Measurements from ENCODE around the gene PDZD2.

The PDZD2 gene

GRCh38 chr5:31819926-31820516, 181.1 kb downstream of the PDZD2 start:
- DNase-seq (ENCODE audit: low read depth, low spot score) = peak; percentile 16

GRCh38 chr5:31823472-31823871, 184.5 kb downstream of the PDZD2 start:
- DNase-seq (ENCODE audit: low read depth, low spot score) = no peak

GRCh38 chr5:31824869-31825517, 186.1 kb downstream of the PDZD2 start:
- DNase-seq (ENCODE audit: low read depth, low spot score) = no peak

GRCh38 chr5:31825518-31826068, 186.7 kb downstream of the PDZD2 start:
- DNase-seq (ENCODE audit: low read depth, low spot score) = peak; percentile 81

- no peak for DNase-seq (ENCODE audit: low read depth, low spot score)
These were observed 188.9 kb downstream of the PDZD2 start for GRCh38 chr5:31827867-31828266.

- peak; percentile 36 for DNase-seq (ENCODE audit: low read depth, low spot score)
These were observed 194.0 kb downstream of the PDZD2 start for GRCh38 chr5:31832966-31833365.

- no peak for DNase-seq (ENCODE audit: low read depth, low spot score)
These were observed 194.8 kb downstream of the PDZD2 start for GRCh38 chr5:31833710-31834109.

- no peak for DNase-seq (ENCODE audit: low read depth, low spot score)
These were observed 205.9 kb downstream of the PDZD2 start for GRCh38 chr5:31844622-31845345.

GRCh38 chr5:31845361-31845760, 206.4 kb downstream of the PDZD2 start:
- peak; percentile 64 for DNase-seq (ENCODE audit: low read depth, low spot score)

GRCh38 chr5:31846934-31847333, 208.0 kb downstream of the PDZD2 start:
- DNase-seq (ENCODE audit: low read depth, low spot score) = no peak

- peak; percentile 11 for DNase-seq (ENCODE audit: low read depth, low spot score)
These were observed 208.4 kb downstream of the PDZD2 start for GRCh38 chr5:31847354-31847753.

GRCh38 chr5:31850981-31851689, 212.2 kb downstream of the PDZD2 start:
- DNase-seq (ENCODE audit: low read depth, low spot score) = no peak

GRCh38 chr5:31853398-31854135, 214.6 kb downstream of the PDZD2 start:
- DNase-seq (ENCODE audit: low read depth, low spot score) = peak; percentile 57

GRCh38 chr5:31854181-31855133, 215.5 kb downstream of the PDZD2 start:
- DNase-seq (ENCODE audit: low read depth, low spot score) = peak; percentile 86

GRCh38 chr5:31855134-31856040, 216.5 kb downstream of the PDZD2 start:
- peak; percentile 62 for DNase-seq (ENCODE audit: low read depth, low spot score)

GRCh38 chr5:31859096-31859495, 220.2 kb downstream of the PDZD2 start:
- DNase-seq (ENCODE audit: low read depth, low spot score) = no peak

GRCh38 chr5:31860278-31860677, 221.3 kb downstream of the PDZD2 start:
- no peak for DNase-seq (ENCODE audit: low read depth, low spot score)

- DNase-seq (ENCODE audit: low read depth, low spot score) = no peak
These were observed 221.9 kb downstream of the PDZD2 start for GRCh38 chr5:31860726-31861433.

Measured in astrocyte of the hippocampus (primary cell).